Mucosa of stomach (tissue), 1 donor: ENCODE measurements around the gene POMGNT1.
A peak's percentile ranks its signal among the peaks of the same experiment; 100 is the strongest.

Source experiments
- H3K27me3 ChIP-seq: one replicate; pipeline ENCODE4 v1.7.0; 2013; ENCODE audit warnings: mild to moderate bottlenecking, low read length; ENCODE audit not compliant: control insufficient read depth, insufficient read depth
- H3K36me3 ChIP-seq: one replicate; pipeline ENCODE4 v1.7.0; 2013; ENCODE audit warnings: low read length; ENCODE audit not compliant: control insufficient read depth, insufficient read depth
- H3K4me1 ChIP-seq: one replicate; pipeline ENCODE4 v1.7.0; 2013; ENCODE audit warnings: mild to moderate bottlenecking, low read length; ENCODE audit not compliant: control insufficient read depth, insufficient read depth
- H3K4me3 ChIP-seq: one replicate; pipeline ENCODE4 v1.7.0; 2013; ENCODE audit warnings: low read length
- H3K9ac ChIP-seq: one replicate; pipeline ENCODE4 v1.7.0; 2013; ENCODE audit warnings: mild to moderate bottlenecking, low read length, moderate library complexity
- H3K9me3 ChIP-seq: one replicate; pipeline ENCODE4 v1.7.0; 2013; ENCODE audit warnings: mild to moderate bottlenecking, low read length, moderate library complexity; ENCODE audit not compliant: control insufficient read depth
- donor health status: Pancreatic carcinoma.

The POMGNT1 gene

DNA sequence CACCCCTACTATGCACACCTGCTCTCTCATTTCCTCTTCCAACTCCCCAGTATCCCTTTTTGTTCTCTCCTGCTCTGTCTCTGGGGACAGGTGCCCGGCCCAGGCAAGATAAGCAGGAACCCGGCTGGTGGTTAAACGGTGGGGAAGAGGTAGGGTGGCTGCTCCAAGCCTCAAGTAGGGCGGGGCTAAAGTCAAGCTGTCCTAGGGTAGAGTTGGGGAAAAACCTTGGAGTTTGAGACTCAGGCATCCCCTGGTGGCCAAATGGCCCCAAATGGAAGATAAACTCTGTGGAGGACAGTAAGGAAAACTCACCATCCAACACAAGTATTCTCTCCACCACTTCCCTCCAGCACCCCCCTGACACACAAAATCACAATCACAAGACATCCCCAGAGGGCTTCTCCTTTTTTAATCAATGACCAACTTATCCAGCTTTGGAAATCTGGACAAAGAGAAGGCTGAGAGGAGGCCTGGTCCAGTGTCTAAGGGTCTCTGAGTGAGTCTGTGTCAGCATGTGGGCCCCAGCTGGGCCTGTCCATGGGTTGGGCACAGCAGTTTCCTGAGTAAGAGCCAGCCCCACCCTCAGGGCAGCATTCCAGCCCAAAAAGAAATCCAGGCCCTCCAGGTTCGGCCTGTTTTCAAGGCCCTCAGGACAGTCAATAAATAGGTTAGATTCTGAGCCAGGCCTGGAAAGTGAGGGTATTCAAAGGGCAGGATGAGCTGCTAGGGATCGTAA lies 9.8 kb downstream of the POMGNT1 start:
- peak overlapping the region; percentile 66 for H3K9ac ChIP-seq
- H3K36me3 ChIP-seq, result peaks cover 36% of the 10 kb centered on the region
- H3K27me3 ChIP-seq, result no peaks in the 10 kb centered on the region
- H3K9me3 ChIP-seq, result no peaks in the 10 kb centered on the region
- peaks cover 58% of the 10 kb centered on the region for H3K4me1 ChIP-seq
- no peak overlapping the region for H3K4me3 ChIP-seq

DNA sequence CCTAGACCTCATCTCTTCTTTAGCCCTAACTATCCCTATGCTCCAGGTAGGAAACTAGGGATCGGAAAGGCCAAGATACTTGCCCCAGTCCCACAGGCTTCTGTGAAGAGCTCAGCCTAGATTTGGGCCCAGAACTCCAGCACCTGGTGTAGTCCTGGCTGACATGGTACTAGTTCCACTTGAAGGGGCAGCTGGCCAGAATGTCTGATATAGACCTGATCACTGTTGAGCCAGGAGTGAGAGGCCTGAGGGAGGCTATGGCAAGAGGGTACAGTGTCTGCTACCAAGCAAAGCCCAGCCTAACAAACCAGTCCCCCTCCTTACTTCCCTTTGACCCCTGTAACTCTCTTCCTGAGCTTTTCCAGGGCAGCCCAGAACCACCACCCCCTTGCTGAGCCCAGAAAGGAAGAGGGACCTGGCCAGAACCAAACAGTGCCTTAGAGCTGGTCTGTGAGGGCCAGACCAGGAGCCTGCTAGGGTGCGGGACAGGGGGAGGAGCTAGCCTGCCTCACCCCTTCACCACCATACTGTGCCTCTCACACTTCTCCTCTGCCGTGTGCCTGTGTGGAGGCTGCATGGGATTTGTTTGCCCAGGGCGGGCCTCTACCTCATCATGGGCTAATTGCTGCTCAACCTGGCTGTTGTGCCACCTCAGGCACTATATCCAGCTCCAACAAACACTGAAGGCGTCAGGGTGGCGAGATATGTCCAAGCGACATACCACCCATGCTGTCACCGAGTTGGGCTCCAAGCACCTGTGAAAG lies 10.9 kb downstream of the POMGNT1 start:
- Histone ChIP-seq H3K36me3 (peaks cover 32% of the 10 kb centered on the region), H3K27me3 (no peaks in the 10 kb centered on the region), H3K4me3 (no peak overlapping the region), H3K9ac (peak overlapping the region; percentile 66), H3K4me1 (peaks cover 60% of the 10 kb centered on the region), H3K9me3 (no peaks in the 10 kb centered on the region)

DNA sequence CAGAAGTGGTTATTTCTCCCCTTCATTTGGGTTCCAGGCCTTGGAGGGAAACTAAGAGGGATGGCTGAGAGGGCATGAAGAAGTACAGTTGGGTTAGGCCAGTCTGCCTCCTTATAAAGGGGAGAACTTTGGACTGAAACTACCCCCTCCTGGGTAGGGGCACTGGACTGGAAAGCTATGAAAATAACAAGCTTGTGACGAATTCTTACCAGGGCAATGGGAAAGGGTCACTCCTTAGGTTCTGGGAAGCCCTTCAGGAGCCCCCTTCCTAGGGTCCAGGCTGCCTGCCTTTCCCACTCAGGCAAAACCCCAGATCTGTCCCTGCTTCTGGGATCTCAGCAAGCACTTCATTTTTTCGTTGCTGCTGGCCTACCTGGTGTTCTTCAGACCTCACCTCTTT lies 12.2 kb downstream of the POMGNT1 start:
- Histone ChIP-seq H3K9me3 (no peaks in the 10 kb centered on the region), H3K27me3 (no peaks in the 10 kb centered on the region), H3K4me3 (no peak overlapping the region), H3K9ac (peak overlapping the region; percentile 11), H3K36me3 (peaks cover 33% of the 10 kb centered on the region), H3K4me1 (peaks cover 61% of the 10 kb centered on the region)

DNA sequence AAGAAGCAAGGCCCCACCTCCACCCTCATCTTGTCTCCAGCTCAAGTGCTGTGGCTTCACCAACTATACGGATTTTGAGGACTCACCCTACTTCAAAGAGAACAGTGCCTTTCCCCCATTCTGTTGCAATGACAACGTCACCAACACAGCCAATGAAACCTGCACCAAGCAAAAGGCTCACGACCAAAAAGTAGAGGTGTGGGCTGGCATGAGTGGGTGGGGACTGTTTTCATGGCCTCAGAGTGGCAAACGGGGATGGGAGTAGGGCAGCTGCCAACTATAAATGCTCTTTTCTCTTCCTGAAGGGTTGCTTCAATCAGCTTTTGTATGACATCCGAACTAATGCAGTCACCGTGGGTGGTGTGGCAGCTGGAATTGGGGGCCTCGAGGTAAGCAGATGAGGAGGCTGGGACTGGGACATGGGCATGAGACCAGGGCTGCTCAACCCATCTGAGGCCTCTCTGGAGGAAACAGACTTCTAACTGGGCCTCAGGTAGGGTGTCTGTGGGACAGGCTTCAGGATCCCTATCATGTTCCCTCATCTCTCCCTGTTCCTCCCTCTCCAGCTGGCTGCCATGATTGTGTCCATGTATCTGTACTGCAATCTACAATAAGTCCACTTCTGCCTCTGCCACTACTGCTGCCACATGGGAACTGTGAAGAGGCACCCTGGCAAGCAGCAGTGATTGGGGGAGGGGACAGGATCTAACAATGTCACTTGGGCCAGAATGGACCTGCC lies 13.1 kb downstream of the POMGNT1 start:
- Histone ChIP-seq H3K9ac (peak overlapping the region; percentile 11), H3K4me1 (peaks cover 65% of the 10 kb centered on the region)

DNA sequence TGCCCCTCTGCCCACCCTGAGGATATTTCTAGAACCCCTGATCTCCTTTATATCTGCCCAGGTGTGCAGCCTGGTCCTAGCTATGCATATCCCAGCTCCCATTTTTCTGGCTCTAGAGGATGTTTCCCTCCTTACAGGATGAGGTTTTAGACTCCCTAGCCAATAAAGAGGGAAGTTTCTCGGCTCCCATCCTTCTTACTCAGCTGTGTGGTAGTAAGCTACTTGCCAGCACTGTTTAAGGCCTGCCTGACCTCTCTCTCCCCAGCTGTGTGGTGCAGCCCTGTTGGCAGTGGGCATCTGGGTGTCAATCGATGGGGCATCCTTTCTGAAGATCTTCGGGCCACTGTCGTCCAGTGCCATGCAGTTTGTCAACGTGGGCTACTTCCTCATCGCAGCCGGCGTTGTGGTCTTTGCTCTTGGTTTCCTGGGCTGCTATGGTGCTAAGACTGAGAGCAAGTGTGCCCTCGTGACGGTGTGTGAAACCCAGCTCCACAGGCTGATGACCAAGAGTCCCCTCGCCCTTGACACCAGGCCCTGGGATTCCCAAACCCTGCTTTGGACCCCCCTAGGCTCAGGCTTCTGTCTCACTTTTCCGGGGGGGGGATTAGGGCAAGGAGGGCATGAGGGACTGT lies 14.2 kb downstream of the POMGNT1 start:
- Histone ChIP-seq H3K9ac (peak overlapping the region; percentile 93), H3K4me1 (peaks cover 57% of the 10 kb centered on the region), H3K9me3 (no peaks in the 10 kb centered on the region), H3K4me3 (peak overlapping the region; percentile 38), H3K27me3 (no peaks in the 10 kb centered on the region), H3K36me3 (peaks cover 28% of the 10 kb centered on the region)

More for the DNA sequence above, 13.1 kb downstream of the POMGNT1 start:
- no peaks in the 10 kb centered on the region for H3K27me3 ChIP-seq
- no peak overlapping the region for H3K4me3 ChIP-seq
- peaks cover 28% of the 10 kb centered on the region for H3K36me3 ChIP-seq
- H3K9me3 ChIP-seq, result no peaks in the 10 kb centered on the region

DNA sequence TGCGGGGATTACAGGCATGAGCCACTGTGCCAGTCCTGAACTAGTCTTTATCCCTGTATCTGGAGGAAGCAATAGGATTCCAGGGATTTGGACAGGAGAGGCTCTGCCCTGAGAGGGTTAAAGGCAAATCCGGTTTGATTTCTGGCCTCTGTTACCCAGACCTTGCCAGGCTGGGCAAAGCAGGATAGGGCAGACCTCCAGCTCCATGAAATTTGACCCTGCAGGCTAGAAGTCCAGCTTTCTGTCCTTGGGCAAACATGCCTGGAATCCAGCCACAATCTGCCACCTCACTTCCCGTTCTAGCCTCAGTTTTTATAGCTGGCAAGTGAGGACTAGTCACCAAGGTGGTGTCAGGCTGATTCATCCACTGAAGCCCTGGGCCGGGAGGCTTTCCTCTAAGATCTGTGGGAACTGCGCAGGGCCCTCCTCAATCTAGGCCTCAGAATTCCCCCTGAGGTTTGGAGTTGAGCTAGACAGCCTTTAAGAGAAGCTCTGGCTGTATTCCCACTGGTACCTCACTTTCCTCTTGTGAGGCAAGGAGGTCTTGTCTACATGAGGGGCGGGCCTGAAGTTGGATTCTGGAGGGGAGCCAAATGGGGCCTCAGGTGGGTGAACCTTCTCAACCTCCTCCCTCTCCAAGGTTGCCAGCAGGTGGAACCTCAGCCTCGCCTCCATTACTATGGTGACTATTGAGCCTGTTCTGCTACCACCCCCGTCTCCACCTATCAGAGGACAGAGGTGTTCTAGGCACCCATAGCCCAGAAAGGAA lies 15.0 kb downstream of the POMGNT1 start:
- Histone ChIP-seq H3K36me3 (peaks cover 28% of the 10 kb centered on the region), H3K4me3 (peak overlapping the region; percentile 38), H3K27me3 (no peaks in the 10 kb centered on the region), H3K9ac (peak overlapping the region; percentile 93), H3K4me1 (peaks cover 50% of the 10 kb centered on the region), H3K9me3 (no peaks in the 10 kb centered on the region)

DNA sequence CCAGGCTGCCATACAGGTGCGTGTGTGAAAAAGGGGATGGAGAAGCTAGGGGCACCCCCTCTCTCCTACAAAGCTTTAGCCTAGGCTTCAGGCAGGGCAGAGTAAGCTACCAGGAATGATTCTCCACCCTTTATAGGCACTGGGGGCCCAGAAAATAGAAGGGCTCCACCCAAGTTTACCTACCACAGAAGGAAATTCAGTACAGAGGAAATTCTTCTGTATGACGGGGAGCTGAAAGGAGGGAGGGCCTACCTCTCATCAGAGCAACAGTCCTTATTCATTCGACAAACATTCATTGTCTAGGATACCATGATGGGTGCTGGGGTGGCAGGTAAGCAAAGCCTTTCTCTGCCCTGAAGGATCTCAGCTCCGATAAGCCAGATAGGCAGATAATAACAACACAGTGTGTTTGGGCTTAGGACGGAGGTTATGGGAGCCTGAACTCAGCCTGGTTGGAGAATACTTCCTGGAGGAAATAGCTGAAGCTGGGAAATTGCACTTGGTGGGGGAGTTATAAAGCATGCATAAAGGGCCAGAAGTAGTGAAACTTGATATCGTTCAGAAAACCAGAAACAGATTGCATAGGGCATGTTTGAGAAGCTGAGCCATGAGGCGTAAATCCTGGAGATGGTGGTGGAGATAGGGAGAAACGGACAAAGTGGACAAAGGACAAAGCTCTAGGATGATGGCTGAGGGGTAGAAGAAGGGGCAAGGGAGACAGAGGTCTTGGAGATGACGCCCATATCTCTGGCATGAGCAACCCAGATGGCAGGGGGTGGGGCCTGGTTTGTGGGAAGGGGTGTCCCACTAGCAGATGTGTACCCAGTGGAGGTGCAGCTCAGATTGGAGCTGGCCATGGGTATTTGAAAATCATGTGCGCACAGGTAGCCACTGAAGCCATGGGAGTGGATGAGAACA lies 16.6 kb downstream of the POMGNT1 start:
- H3K9ac ChIP-seq, result peak overlapping the region; percentile 93
- H3K9me3 ChIP-seq, result no peaks in the 10 kb centered on the region
- peaks cover 25% of the 10 kb centered on the region for H3K36me3 ChIP-seq
- H3K4me3 ChIP-seq, result peak overlapping the region; percentile 74
- no peaks in the 10 kb centered on the region for H3K27me3 ChIP-seq
- H3K4me1 ChIP-seq, result peaks cover 35% of the 10 kb centered on the region

DNA sequence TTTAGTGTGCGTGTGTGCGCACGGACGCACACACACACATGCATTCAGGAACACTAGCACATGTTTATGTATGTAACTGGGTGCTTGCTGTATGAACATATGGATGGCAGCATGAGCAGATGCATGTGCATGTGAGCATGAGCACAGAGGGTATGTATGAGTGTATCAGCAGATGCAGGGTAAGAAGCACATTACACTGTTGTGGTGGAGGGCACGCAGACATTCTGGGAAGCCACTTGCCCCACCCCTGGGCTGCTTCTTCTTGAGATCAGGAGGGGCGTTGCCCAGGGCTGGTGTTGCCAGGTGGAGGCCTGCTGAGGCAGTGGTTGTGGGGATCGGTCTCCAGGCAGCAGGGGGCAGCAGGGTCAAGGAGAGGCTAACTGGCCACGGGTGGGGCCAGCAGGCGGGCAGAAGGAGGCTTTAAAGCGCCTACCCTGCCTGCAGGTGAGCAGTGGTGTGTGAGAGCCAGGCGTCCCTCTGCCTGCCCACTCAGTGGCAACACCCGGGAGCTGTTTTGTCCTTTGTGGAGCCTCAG lies 18.1 kb downstream of the POMGNT1 start:
- Histone ChIP-seq H3K27me3 (no peaks in the 10 kb centered on the region), H3K9me3 (no peaks in the 10 kb centered on the region), H3K9ac (peak overlapping the region; percentile 93), H3K4me3 (peak overlapping the region; percentile 74), H3K36me3 (peaks cover 17% of the 10 kb centered on the region), H3K4me1 (peaks cover 24% of the 10 kb centered on the region)

DNA sequence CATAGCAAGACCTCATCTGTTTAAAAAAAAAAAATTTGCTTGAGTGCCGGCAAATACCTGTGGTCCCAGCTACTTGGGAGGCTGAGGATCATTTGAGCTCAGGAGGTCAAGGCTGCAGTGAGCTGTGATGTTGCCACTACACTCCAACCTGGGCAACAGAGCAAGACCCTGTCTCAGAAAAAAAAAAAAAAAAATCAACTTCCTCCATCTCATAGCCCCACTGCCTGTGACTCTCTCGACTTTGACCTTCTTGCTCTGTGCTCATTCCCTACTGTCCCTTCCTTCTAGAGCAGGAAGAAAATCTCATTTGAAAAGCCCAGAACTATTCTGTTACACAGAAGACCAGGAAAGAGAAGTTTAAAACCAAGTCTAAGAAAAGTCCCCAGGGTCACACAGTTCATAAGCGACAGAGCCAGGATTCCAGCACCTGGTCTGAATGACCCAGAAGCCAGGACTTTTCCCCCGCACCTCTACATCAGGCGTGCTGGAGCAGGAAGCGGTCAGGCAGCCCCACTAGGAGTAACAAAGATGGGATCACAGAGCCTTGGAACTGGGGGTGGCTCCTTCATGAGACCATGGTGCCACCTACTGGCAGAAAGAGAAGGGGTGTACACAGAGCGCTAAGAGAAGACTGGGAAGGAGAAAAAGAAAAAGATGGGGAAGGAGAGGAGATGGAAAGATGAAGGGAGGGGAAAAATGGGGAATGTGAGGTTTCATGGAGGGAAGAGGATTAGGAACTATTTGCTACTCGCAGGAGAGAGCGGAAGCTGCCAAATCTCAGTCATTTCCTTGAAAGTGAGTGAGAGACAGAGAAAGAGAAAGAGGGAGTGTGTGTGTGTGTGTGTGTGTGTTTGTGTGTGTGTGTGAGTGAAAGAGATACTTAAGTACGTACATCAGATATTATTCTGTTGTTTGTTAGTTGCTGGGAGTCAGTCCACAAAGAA lies 18.8 kb downstream of the POMGNT1 start:
- Histone ChIP-seq H3K9me3 (no peaks in the 10 kb centered on the region), H3K27me3 (no peaks in the 10 kb centered on the region), H3K36me3 (peaks cover 10% of the 10 kb centered on the region), H3K4me1 (peaks cover 24% of the 10 kb centered on the region), H3K4me3 (no peak overlapping the region), H3K9ac (no peak overlapping the region)
